NCI-H748 (cell line): ENCODE data around the gene SUPT20HL1.
"Not testable (repeated sequence)": the region's sequence is repeated elsewhere in the genome, so short reads cannot be mapped to it uniquely, and the experiment has no call there.

Source experiments
- DNase-seq: peaks from one replicate; lab custom pipeline; 2025; ENCODE audit not compliant: unreplicated experiment; lab: John Stamatoyannopoulos, UW

Gene SUPT20HL1

GRCh38 chrX:24363432-24364181, 3.2 kb downstream of the SUPT20HL1 start:
- DNase-seq = not testable (repeated sequence)

- DNase-seq = no peak
Observed at GRCh38 chrX:24364326-24364725, 3.9 kb downstream of the SUPT20HL1 start.

GRCh38 chrX:24364851-24365538, 4.6 kb downstream of the SUPT20HL1 start:
- no peak for DNase-seq

GRCh38 chrX:24366762-24367400, 6.4 kb downstream of the SUPT20HL1 start:
- not testable (repeated sequence) for DNase-seq

- no peak for DNase-seq
Observed at GRCh38 chrX:24369816-24370215, 9.4 kb downstream of the SUPT20HL1 start.

GRCh38 chrX:24371391-24371972, 11.0 kb downstream of the SUPT20HL1 start:
- peak; percentile 75 for DNase-seq

GRCh38 chrX:24372021-24372763, 11.8 kb downstream of the SUPT20HL1 start:
- no peak for DNase-seq

- no peak for DNase-seq
Observed at GRCh38 chrX:24375600-24376131, 15.2 kb downstream of the SUPT20HL1 start.

- no peak for DNase-seq
Observed at GRCh38 chrX:24376403-24376802, 16.0 kb downstream of the SUPT20HL1 start.

- no peak for DNase-seq
Observed at GRCh38 chrX:24377195-24377594, 16.8 kb downstream of the SUPT20HL1 start.

- no peak for DNase-seq
Observed at GRCh38 chrX:24377911-24378468, 17.6 kb downstream of the SUPT20HL1 start.

- no peak for DNase-seq
Observed at GRCh38 chrX:24378706-24379105, 18.3 kb downstream of the SUPT20HL1 start.

- peak; percentile 53 for DNase-seq
Observed at GRCh38 chrX:24380262-24381187, 20.1 kb downstream of the SUPT20HL1 start.

- DNase-seq = not testable (repeated sequence)
Observed at GRCh38 chrX:24382315-24382714, 21.9 kb downstream of the SUPT20HL1 start.

- no peak for DNase-seq
Observed at GRCh38 chrX:24387724-24388123, 27.3 kb downstream of the SUPT20HL1 start.

- DNase-seq = peak; percentile 20
Observed at GRCh38 chrX:24391389-24391788, 30.9 kb downstream of the SUPT20HL1 start.

GRCh38 chrX:24391843-24392242, 31.4 kb downstream of the SUPT20HL1 start:
- DNase-seq = no peak

GRCh38 chrX:24392709-24393108, 32.3 kb downstream of the SUPT20HL1 start:
- no peak for DNase-seq

- DNase-seq = peak; percentile 68
Observed at GRCh38 chrX:24395775-24396174, 35.3 kb downstream of the SUPT20HL1 start.
